ENCODE results near the gene STX4. TPM values are rescaled to one million over a fixed set of nuclear protein-coding genes. Genes with fewer than 3 reads are reported as not detected.

Gene STX4
- total RNA-seq, 1 donor from 2014 or later, result 49.1 TPM

DNA sequence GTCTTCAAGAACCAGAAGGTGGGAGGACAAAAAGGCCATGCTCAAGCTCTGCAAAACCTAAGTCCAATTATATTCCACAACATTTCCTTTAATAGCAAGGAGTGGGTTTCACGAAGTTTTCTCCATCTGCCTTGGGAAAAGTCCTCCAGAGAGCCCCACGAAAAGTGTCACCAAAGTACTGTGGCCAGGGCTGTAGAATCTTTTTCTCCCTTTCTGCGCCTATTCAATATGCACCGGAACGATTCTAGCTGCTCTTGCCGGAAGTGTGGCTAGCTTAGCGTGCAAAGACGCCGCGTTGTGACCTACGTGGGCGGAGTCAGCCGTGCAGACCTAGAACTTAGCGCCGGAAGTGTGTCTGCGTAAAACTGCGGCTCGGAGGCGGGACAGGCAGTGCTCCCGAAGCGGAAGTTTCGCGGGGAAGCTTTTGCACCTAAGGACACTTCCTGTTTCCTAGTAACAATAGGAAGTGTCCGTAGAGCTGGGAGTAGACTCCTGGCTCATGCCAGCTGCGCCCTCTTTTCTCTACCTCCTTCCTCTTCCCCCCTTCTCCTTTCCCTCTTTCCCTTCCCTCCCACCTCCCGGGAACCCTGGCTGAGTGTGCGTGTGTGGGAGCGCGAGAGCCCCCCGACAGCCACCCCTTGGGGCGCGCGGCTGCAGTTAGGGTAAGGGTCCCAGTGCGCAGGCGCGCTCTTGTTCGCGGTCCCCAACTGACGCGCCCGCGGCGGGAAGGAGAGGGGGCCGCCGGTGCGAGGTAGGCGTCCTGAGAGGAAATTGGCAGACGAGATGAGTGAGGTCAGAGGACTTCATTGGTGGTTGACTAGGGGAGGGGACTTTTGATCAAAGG lies 40.8 kb downstream of the STX4 start, which contains the start of the genes ZNF646 and ZNF668:
ZNF646 (plus strand) TSS at position 453 of the 844 bp plus-strand sequence. CDS start 1,903 bp downstream, outside the sequence.
ZNF668 (minus strand) TSS at position 271 of the 844 bp plus-strand sequence. CDS start 9,781 bp downstream, outside the sequence.
- intact Hi-C loops (cut with micrococcal nuclease), result loop anchor here (1.0 to 5.0 kb wide), 13 partner anchors 21 to 795 kb away; partner anchors contain the start of genes ARMC5, BCKDK, FBRS and FBXL19
- H3K4me3 Mint-ChIP-seq, result peak within 1 kb of the TSS; percentile 90
- peak; percentile 99 for DNase-seq
- no peaks in the 10 kb centered on the region for H3K27me3 Mint-ChIP-seq
- H3K27ac Mint-ChIP-seq, result peak within 1 kb of the TSS; percentile 93
- H3K9me3 Mint-ChIP-seq, result no peaks in the 10 kb centered on the region
- H3K4me1 Mint-ChIP-seq, result peaks cover 31% of the 10 kb centered on the region
- peaks cover 36% of the 10 kb centered on the region for H3K36me3 Mint-ChIP-seq (ENCODE audit: low read depth)

DNA sequence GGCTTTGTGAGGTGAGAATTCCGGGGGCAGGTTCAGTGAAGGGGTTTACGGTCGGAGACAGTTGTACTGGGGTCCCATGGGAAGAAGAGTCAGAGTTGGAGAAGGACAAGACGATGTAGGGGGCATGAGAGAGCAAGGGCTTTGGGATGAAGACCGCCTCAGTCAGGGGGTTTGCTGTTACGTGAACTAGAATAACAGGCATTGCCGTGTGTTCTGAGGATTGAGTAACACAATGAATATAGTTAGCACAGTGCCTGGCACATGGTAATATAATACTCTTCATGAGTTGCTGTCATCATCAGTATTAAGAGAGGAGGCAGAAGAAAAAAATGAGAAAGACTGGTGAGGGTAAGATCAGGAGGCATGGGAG lies 41.4 kb downstream of the STX4 start:
- intact Hi-C loops (cut with micrococcal nuclease), result loop anchor here (1.0 to 5.0 kb wide), 13 partner anchors 21 to 795 kb away; partner anchors contain the start of genes ARMC5, BCKDK, FBRS and FBXL19
- peaks cover 39% of the 10 kb centered on the region for H3K36me3 Mint-ChIP-seq (ENCODE audit: low read depth)

DNA sequence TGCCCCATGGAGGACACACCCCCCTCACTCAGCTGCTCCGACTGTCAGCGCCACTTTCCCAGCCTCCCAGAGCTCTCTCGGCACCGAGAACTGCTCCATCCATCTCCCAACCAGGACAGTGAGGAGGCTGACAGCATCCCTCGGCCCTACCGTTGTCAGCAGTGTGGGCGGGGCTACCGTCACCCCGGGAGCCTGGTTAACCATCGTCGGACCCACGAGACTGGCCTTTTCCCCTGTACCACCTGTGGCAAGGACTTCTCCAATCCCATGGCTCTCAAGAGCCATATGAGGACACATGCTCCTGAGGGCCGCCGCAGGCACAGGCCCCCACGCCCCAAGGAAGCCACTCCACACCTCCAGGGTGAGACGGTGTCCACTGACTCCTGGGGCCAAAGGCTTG lies 43.0 kb downstream of the STX4 start:
- no peaks in the 10 kb centered on the region for H3K27me3 Mint-ChIP-seq
- peaks cover 48% of the 10 kb centered on the region for H3K36me3 Mint-ChIP-seq (ENCODE audit: low read depth)
- peak overlapping the region; percentile 15 for H3K27ac Mint-ChIP-seq
- intact Hi-C loops (cut with micrococcal nuclease), result no loop called here
- no peak for DNase-seq
- no peak overlapping the region for H3K4me3 Mint-ChIP-seq
- no peaks in the 10 kb centered on the region for H3K9me3 Mint-ChIP-seq
- H3K4me1 Mint-ChIP-seq, result peaks cover 28% of the 10 kb centered on the region

More for the DNA sequence above, 41.4 kb downstream of the STX4 start:
- H3K9me3 Mint-ChIP-seq, result no peaks in the 10 kb centered on the region
- peaks cover 28% of the 10 kb centered on the region for H3K4me1 Mint-ChIP-seq
- DNase-seq, result no peak
- H3K27ac Mint-ChIP-seq, result peak overlapping the region; percentile 93
- peak overlapping the region; percentile 90 for H3K4me3 Mint-ChIP-seq
- H3K27me3 Mint-ChIP-seq, result no peaks in the 10 kb centered on the region

DNA sequence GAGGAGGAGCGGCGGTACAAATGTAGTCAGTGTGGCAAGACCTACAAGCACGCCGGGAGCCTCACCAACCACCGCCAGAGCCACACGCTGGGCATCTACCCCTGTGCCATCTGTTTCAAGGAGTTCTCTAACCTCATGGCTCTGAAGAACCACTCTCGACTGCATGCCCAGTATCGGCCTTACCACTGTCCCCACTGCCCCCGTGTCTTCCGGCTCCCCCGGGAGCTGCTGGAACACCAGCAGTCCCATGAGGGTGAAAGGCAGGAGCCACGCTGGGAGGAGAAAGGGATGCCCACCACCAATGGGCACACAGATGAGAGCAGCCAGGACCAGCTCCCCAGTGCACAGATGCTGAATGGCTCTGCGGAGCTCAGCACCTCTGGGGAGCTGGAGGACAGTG lies 43.7 kb downstream of the STX4 start:
- intact Hi-C loops (cut with micrococcal nuclease), result no loop called here
- H3K9me3 Mint-ChIP-seq, result no peaks in the 10 kb centered on the region
- H3K4me1 Mint-ChIP-seq, result peaks cover 22% of the 10 kb centered on the region
- H3K4me3 Mint-ChIP-seq, result no peak overlapping the region
- H3K36me3 Mint-ChIP-seq (ENCODE audit: low read depth), result peaks cover 49% of the 10 kb centered on the region
- H3K27ac Mint-ChIP-seq, result no peak overlapping the region
- no peak for DNase-seq
- no peaks in the 10 kb centered on the region for H3K27me3 Mint-ChIP-seq

DNA sequence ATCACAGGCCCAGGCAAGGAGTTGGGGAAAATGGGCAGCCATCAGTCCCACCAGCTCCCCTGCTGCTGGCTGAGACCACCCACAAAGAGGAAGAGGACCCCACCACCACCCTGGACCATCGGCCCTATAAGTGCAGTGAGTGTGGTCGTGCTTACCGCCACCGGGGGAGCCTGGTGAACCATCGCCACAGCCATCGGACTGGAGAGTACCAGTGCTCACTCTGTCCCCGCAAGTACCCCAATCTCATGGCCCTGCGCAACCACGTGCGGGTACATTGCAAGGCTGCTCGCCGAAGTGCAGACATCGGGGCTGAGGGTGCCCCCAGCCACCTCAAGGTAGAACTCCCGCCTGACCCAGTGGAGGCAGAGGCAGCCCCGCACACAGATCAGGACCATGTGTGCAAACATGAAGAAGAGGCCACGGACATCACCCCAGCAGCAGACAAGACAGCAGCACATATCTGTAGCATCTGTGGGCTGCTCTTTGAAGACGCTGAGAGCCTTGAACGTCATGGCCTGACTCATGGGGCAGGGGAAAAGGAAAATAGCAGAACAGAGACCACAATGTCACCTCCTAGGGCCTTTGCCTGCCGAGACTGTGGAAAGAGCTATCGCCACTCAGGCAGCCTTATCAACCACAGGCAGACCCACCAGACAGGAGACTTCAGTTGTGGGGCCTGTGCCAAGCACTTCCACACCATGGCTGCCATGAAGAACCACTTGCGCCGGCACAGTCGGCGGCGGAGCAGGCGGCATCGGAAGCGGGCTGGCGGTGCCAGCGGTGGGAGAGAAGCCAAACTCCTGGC lies 44.4 kb downstream of the STX4 start:
- no peaks in the 10 kb centered on the region for H3K9me3 Mint-ChIP-seq
- DNase-seq, result no peak
- peaks cover 18% of the 10 kb centered on the region for H3K4me1 Mint-ChIP-seq
- intact Hi-C loops (cut with micrococcal nuclease), result no loop called here
- H3K27me3 Mint-ChIP-seq, result no peaks in the 10 kb centered on the region
- no peak overlapping the region for H3K4me3 Mint-ChIP-seq
- H3K27ac Mint-ChIP-seq, result no peak overlapping the region
- H3K36me3 Mint-ChIP-seq (ENCODE audit: low read depth), result peaks cover 46% of the 10 kb centered on the region

DNA sequence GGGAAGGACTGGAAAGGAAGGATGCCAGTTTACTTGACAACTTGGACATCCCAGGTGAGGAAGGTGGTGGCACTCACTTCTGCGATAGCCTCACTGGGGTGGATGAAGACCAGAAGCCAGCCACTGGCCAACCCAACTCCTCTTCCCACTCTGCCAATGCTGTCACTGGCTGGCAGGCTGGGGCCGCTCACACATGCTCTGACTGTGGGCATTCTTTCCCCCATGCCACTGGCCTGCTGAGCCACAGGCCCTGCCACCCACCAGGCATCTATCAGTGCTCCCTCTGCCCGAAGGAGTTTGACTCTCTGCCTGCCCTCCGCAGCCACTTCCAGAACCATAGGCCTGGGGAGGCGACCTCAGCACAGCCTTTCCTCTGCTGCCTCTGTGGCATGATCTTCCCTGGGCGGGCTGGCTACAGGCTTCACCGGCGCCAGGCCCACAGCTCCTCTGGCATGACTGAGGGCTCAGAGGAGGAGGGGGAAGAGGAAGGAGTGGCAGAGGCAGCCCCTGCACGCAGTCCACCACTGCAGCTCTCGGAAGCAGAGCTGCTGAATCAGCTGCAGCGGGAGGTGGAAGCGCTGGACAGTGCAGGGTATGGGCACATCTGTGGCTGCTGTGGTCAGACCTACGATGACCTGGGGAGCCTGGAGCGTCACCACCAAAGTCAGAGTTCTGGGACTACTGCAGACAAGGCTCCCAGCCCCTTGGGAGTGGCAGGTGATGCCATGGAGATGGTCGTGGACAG lies 45.4 kb downstream of the STX4 start:
- DNase-seq, result no peak
- no peak overlapping the region for H3K27ac Mint-ChIP-seq

DNA sequence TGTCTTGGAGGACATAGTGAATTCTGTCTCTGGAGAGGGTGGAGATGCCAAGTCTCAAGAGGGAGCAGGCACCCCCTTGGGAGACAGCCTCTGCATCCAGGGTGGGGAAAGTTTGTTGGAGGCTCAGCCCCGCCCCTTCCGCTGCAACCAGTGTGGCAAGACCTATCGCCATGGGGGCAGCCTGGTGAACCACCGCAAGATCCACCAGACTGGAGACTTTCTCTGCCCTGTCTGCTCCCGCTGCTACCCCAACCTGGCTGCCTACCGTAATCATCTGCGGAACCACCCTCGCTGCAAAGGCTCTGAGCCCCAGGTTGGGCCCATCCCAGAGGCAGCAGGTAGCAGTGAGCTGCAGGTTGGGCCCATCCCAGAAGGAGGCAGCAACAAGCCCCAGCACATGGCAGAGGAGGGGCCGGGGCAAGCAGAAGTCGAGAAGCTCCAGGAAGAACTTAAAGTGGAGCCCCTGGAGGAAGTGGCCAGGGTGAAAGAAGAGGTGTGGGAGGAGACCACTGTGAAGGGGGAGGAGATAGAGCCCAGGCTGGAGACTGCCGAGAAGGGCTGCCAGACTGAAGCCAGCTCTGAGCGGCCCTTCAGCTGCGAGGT lies 46.1 kb downstream of the STX4 start:
- Mint-ChIP-seq H3K27me3 (no peaks in the 10 kb centered on the region), H3K4me3 (no peak overlapping the region), H3K4me1 (peaks cover 15% of the 10 kb centered on the region), H3K36me3 (ENCODE audit: low read depth) (peaks cover 43% of the 10 kb centered on the region), H3K9me3 (no peaks in the 10 kb centered on the region), H3K27ac (no peak overlapping the region)
- intact Hi-C loops (cut with micrococcal nuclease), result no loop called here
- no peak for DNase-seq

More for the DNA sequence above, 45.4 kb downstream of the STX4 start:
- intact Hi-C loops (cut with micrococcal nuclease), result no loop called here
- Mint-ChIP-seq H3K4me1 (peaks cover 18% of the 10 kb centered on the region), H3K27me3 (no peaks in the 10 kb centered on the region), H3K9me3 (no peaks in the 10 kb centered on the region), H3K36me3 (ENCODE audit: low read depth) (peaks cover 43% of the 10 kb centered on the region), H3K4me3 (no peak overlapping the region)

DNA sequence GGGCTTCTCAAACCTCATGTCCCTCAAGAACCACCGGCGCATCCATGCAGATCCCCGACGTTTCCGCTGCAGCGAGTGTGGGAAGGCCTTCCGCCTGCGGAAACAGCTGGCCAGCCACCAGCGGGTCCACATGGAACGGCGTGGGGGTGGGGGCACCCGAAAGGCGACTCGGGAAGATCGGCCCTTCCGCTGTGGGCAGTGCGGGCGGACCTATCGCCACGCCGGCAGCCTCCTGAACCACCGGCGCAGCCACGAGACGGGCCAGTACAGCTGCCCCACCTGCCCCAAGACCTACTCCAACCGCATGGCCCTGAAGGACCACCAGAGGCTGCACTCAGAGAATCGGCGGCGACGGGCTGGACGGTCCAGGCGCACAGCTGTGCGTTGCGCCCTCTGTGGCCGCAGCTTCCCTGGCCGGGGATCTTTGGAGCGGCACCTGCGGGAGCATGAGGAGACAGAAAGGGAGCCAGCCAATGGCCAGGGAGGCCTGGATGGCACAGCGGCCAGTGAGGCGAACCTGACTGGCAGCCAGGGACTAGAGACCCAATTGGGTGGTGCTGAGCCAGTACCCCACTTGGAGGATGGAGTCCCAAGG lies 46.8 kb downstream of the STX4 start:
- intact Hi-C loops (cut with micrococcal nuclease), result no loop called here
- Mint-ChIP-seq H3K4me1 (peaks cover 9% of the 10 kb centered on the region), H3K9me3 (no peaks in the 10 kb centered on the region), H3K27ac (no peak overlapping the region), H3K36me3 (ENCODE audit: low read depth) (peaks cover 37% of the 10 kb centered on the region), H3K27me3 (no peaks in the 10 kb centered on the region), H3K4me3 (no peak overlapping the region)
- DNase-seq, result no peak

DNA sequence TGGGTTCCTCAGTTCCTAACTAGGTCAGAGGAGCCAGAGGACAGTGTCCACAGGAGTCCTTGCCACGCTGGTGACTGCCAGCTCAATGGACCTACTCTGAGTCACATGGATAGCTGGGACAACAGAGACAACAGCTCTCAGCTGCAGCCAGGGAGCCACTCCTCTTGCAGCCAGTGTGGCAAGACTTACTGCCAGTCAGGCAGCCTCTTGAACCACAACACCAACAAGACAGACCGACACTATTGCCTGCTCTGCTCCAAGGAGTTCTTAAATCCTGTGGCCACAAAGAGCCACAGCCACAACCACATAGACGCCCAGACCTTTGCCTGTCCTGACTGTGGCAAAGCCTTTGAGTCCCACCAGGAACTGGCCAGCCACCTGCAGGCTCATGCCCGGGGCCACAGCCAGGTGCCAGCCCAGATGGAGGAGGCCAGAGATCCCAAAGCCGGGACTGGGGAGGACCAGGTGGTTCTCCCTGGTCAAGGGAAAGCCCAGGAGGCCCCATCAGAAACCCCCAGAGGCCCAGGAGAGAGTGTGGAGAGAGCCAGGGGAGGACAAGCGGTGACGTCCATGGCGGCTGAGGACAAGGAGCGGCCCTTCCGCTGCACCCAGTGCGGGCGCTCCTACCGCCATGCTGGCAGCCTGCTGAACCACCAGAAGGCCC lies 47.5 kb downstream of the STX4 start:
- H3K9me3 Mint-ChIP-seq, result no peaks in the 10 kb centered on the region
- H3K4me3 Mint-ChIP-seq, result no peak overlapping the region
- no peaks in the 10 kb centered on the region for H3K27me3 Mint-ChIP-seq
- DNase-seq, result no peak
- peaks cover 9% of the 10 kb centered on the region for H3K4me1 Mint-ChIP-seq
- peaks cover 37% of the 10 kb centered on the region for H3K36me3 Mint-ChIP-seq (ENCODE audit: low read depth)
- H3K27ac Mint-ChIP-seq, result no peak overlapping the region
- intact Hi-C loops (cut with micrococcal nuclease), result no loop called here

DNA sequence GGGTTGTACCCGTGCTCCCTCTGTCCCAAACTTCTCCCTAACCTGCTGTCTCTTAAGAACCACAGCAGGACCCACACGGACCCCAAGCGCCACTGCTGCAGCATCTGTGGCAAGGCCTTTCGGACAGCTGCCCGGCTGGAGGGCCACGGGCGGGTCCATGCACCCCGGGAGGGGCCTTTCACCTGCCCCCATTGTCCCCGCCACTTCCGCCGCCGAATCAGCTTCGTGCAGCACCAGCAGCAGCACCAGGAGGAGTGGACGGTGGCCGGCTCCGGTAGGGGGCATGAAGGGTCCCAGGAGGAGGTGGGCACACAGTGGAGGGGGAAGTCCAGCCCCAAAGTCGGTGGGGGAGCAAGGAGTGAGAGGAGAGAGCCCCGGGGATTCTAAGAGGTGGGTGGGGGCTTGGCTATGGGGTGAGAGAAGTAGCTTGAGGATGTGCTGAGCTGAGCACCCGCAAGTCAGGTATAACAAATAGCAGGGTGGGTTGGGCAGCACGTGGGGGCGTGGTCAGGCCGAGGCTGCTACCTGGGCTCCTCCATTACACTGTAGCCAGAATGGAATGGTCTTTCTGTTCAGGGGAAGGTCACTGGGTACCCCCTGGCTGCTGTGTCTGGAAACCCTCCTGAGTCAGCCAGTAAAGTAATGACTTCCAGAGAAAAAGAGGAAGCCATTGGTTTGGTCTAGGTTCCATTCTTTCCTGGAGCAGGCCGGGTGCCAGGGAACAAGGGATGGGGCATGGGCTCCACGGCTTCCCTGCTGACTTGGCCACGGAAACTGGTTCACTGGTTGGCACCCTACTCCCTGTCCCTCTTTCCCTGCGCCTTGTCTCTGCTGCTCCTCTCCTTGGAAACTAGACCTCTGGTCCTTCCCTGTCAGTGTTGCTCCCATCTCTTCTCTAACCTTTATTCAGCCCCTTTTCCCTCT lies 48.3 kb downstream of the STX4 start:
- H3K36me3 Mint-ChIP-seq (ENCODE audit: low read depth), result peaks cover 37% of the 10 kb centered on the region

DNA sequence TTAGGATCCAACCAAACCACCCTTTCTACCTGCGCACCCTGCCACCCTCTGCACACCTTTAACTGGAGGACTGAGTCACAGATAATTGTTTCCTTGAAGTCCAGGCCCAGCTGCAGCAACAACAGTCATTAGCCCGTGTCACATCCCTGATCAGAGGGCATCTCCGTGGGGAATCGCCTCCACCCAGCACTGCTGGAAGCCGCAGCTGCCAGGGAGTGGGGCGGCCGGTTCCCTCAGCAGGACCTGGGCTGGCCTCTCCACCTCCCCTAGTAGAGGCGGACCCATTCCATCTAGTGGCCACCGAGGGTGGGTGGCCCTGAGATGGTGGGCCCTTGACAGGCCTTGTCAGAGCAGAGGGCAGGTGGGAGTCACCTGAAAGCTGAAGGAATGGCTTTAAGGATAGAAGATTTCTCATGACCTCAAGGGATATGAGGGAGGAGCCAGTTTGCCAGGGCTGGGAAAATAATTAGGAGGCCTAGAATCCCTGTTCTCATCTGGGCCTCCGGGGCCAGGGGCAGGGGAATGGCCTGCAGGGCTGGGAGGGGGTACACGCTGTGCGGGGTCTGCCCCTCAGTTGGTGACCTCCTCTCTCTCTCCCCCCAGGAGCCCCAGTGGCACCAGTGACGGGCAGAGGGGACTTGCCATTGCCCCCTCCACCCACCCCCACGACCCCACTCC lies 49.1 kb downstream of the STX4 start:
- H3K27ac Mint-ChIP-seq, result peak overlapping the region; percentile 11
- peaks cover 38% of the 10 kb centered on the region for H3K36me3 Mint-ChIP-seq (ENCODE audit: low read depth)
- no peaks in the 10 kb centered on the region for H3K9me3 Mint-ChIP-seq
- no peak overlapping the region for H3K4me3 Mint-ChIP-seq
- DNase-seq, result no peak
- peaks cover 8% of the 10 kb centered on the region for H3K4me1 Mint-ChIP-seq
- intact Hi-C loops (cut with micrococcal nuclease), result no loop called here
- H3K27me3 Mint-ChIP-seq, result no peaks in the 10 kb centered on the region

More for the DNA sequence above, 48.3 kb downstream of the STX4 start:
- no peaks in the 10 kb centered on the region for H3K27me3 Mint-ChIP-seq
- peaks cover 8% of the 10 kb centered on the region for H3K4me1 Mint-ChIP-seq
- no peak for DNase-seq
- peak overlapping the region; percentile 11 for H3K27ac Mint-ChIP-seq
- no peaks in the 10 kb centered on the region for H3K9me3 Mint-ChIP-seq
- intact Hi-C loops (cut with micrococcal nuclease), result no loop called here
- H3K4me3 Mint-ChIP-seq, result no peak overlapping the region
